OCI-LY7 (cell line): ENCODE data around the gene IL1RAPL1.

Source experiments
- EZH2phosphoT487 ChIP-seq: fragments of 200-600 bp; sonication (generic); IDR thresholded peaks from 2 replicates; pipeline ENCODE4 v1.6.1; 2018; ENCODE audit warnings: low read depth, borderline replicate concordance, mild to moderate bottlenecking, mixed run types, antibody characterized with exemption, low read length, moderate library complexity, mixed read lengths
- TF ChIP-seq, protein P1 (sequence below): fragments of 200-600 bp; sonication (generic); conservative IDR thresholded peaks from 2 replicates; pipeline ENCODE4 v1.5.1; 2014; ENCODE audit warnings: mild to moderate bottlenecking, antibody characterized with exemption, low read length, moderate library complexity, mixed read lengths

DNA sequence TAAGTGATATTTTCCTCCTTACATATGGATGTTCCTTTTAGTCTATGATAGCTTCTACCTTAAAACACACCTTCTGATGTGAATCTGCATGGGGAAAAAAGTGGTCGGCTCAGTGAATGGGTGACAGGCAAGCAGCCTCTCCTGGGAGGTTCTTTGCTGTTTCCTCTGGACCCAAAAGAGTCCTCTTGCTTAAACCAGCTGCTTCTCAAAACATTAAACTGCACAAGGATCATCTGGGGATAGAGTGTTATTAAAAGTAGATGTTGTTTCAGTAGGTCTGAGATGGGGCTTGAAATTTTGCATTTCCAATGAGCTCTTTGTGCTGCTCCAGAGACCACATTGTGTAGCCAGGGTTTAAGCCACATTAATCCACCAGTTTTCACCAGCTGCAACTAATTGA, 452.9 kb downstream of the IL1RAPL1 start:
- TF ChIP-seq, protein P1, sequence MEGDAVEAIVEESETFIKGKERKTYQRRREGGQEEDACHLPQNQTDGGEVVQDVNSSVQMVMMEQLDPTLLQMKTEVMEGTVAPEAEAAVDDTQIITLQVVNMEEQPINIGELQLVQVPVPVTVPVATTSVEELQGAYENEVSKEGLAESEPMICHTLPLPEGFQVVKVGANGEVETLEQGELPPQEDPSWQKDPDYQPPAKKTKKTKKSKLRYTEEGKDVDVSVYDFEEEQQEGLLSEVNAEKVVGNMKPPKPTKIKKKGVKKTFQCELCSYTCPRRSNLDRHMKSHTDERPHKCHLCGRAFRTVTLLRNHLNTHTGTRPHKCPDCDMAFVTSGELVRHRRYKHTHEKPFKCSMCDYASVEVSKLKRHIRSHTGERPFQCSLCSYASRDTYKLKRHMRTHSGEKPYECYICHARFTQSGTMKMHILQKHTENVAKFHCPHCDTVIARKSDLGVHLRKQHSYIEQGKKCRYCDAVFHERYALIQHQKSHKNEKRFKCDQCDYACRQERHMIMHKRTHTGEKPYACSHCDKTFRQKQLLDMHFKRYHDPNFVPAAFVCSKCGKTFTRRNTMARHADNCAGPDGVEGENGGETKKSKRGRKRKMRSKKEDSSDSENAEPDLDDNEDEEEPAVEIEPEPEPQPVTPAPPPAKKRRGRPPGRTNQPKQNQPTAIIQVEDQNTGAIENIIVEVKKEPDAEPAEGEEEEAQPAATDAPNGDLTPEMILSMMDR: no peak
- no peak for TF ChIP-seq EZH2phosphoT487
